GM19351 (cell line): ENCODE results near the gene FBF1.
"Not testable (repeated sequence)": the region's sequence is repeated elsewhere in the genome, so short reads cannot be mapped to it uniquely, and the experiment has no call there.

Source experiments
- ATAC-seq: cut with Tn5 transposase; IDR thresholded peaks from one replicate; pipeline ENCODE4 v1.9.1; 2021; ENCODE audit warnings: mild to moderate bottlenecking, moderate library complexity; ENCODE audit not compliant: unreplicated experiment

The FBF1 gene

GRCh38 chr17:75897160-75898019 lies 43.5 kb downstream of the FBF1 start:
- no peak for ATAC-seq

GRCh38 chr17:75896415-75897159 lies 44.3 kb downstream of the FBF1 start, which contains the start of gene TRIM65:
TSS of gene TRIM65 (minus strand) at chr17:75896951. CDS start at chr17:75896937, 14 bp downstream.
- peak; percentile 64 for ATAC-seq

DNA sequence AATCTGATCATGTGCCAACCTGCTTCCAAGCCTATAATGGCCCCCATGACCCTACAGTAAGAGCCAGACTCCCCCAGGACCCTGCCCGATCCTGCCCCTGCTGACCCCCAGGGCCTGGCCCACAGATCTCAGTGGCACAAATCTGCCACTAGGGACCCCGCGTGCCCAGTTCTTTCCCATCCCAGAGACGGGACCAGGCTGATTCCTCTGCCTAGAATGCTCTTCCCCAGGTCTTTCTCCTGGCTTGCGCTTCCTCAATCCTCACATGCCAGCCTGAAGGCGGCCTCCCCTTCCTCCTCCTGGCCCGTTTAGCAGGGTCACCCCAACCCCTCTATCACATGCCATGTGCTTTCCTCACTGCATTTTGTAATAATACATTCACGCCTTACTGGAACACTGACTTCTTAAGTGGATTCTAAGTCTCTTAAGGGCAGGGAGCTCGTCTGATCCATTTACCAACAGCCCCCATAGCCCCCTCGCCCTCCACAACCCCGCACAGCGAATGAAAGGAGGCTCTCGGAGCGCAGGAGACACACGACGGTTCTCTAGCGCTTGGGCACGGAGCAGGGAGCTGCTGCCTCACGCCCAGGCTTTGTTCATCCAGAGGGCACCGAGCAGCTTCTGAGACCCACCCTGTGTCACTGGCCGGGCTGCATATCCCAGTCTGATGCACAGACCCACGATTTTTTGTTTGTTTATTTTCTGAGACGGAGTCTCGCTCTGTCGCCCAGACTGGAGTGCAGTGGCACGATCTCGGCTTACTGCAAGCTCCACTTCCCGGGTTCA lies 45.3 kb downstream of the FBF1 start:
- ATAC-seq, result no peak

GRCh38 chr17:75894049-75894733 lies 46.7 kb downstream of the FBF1 start:
- no peak for ATAC-seq

GRCh38 chr17:75893305-75894048 lies 47.4 kb downstream of the FBF1 start:
- ATAC-seq, result no peak

DNA sequence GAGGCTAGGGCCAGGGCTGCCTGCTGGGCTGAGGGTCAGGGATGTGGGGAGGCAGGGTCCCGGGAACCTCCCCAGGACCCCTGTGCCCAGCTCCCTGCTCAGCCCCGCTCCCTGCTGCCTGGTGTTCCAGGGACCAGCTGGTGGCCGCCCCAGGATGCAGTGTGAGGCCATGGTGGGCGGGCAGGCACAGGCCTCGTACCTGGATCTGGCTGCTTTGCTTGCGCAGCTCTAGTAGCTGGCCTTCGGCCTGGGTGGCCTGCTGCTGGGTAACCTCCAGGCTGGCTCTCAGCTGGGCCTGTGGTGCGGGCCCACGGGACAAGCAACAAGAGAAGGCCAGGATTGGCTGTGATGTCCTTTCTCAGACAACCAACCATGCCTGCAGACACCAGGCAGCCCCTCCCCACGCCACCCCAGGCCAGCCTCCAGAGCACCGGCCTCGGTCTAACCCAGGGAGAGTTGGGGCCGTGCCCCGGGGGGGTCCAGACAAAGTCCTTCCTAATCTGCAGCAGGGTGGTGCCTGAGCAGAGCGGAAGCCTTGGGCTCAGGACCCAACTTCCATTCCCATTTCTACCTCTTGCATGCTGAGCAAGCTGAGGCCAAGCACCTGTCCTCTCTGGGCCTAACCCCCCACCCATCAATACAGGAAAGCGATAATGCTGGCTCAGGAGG lies 48.2 kb downstream of the FBF1 start:
- ATAC-seq, result no peak

- ATAC-seq, result no peak
Observed at GRCh38 chr17:75891605-75892555, 49.0 kb downstream of the FBF1 start.

DNA sequence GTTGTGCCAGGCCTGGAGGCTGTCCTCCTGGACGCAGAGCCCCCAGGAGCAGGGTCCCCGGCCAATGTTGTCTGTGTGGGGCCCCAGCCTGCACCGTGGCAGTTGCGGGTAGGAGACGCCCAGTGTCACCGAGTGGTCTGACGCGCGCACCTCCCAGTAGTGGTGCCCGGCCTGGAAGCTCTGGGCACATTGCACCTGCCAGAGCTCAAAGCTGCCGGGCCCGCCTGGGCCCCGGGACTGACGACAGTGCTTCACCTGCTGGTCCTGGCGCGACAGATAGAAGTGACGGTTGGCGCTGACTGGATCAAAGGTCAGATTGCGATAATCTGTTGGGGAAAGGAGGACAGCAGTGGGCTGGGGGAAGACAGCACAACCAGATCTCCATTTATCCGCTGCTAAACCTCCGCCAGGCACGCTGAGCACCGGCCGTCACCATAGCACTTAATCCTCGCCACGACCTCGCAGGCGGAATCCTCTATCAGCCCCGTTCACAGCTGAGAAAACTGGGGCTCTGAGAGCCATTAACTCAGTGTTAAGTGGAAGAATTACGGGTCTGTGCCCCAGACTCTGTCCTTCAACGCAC lies 49.7 kb downstream of the FBF1 start:
- ATAC-seq, result no peak

- ATAC-seq, result no peak
Observed at GRCh38 chr17:75889454-75889853, 51.4 kb downstream of the FBF1 start.

DNA sequence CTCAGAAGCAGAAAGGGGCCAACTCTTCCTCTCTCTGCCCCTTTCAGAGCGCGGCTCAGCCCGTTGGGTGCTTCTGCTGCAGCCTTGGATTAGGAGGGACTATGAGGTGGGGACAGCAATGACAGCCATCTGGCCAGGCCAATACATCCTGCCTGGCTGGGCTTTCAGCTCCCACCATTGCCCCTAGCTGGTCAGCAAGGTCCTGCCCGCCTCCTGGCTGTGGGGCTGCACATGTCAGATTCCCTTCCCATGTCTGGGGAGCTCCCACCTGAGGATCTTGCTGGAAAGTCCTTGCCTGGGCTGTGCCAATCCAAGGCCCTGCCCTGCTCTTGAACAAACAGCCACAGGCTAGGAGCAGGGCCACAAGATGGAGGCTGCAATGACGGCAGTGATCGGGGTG lies 52.4 kb downstream of the FBF1 start:
- ATAC-seq, result no peak

DNA sequence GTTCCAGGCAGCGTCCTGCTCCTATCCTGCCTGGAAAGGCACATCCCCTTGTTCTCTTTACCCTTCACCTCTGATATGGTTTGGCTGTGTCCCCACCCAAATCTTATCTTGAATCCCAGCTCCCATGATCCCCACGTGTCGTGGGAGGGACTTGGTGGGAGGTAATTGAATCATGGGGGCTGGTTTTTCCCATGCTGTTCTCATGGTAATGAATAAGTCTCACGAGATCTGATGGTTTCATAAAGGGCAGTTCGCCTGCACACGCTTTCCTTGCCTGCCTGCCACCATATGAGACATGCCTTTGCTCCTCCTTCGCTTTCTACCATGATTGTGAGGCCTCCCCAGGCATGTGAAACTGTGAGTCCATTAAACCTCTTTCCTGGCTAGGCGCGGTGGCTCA lies 55.0 kb downstream of the FBF1 start:
- not testable (repeated sequence) for ATAC-seq

DNA sequence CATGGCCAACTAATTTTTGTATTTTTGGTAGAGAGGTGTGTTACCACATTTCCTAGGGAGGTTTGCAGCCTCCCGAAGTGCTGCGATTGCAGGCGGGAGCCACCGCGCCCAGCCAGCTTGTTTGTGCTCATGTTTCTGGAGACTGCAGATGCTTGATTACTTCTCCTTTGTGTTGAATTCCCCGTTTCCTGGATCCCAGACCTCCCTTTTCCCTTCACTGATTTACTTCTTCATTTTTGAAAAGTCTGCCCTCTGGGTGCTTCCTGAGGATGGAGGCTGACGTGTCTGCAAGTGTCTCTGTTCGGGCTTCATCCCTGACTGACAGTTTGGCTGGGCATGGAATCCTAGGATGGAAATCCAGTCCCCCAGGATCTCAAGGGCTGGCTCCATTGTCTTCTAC lies 55.4 kb downstream of the FBF1 start:
- ATAC-seq, result no peak

GRCh38 chr17:75881678-75882454 lies 59.0 kb downstream of the FBF1 start:
- ATAC-seq, result no peak

DNA sequence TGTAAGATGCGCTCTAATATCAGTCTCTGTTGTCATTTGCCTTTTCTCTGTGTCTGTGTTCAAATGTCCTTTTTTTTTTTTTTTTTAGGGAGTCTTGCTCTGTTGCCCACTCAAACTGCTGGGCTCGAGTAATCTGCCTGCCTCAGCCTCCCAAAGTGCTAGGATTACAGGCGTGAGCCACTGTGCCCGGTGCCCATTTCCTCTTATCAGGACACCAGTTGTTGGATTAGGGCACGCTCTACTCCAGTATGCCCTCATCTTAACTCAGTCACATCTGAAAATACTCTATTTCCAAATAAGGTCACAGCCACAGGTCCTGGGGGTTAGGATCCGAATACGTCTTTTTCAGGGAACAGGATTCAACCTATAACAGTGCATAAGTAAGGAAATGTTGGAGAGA lies 60.6 kb downstream of the FBF1 start:
- no peak for ATAC-seq

DNA sequence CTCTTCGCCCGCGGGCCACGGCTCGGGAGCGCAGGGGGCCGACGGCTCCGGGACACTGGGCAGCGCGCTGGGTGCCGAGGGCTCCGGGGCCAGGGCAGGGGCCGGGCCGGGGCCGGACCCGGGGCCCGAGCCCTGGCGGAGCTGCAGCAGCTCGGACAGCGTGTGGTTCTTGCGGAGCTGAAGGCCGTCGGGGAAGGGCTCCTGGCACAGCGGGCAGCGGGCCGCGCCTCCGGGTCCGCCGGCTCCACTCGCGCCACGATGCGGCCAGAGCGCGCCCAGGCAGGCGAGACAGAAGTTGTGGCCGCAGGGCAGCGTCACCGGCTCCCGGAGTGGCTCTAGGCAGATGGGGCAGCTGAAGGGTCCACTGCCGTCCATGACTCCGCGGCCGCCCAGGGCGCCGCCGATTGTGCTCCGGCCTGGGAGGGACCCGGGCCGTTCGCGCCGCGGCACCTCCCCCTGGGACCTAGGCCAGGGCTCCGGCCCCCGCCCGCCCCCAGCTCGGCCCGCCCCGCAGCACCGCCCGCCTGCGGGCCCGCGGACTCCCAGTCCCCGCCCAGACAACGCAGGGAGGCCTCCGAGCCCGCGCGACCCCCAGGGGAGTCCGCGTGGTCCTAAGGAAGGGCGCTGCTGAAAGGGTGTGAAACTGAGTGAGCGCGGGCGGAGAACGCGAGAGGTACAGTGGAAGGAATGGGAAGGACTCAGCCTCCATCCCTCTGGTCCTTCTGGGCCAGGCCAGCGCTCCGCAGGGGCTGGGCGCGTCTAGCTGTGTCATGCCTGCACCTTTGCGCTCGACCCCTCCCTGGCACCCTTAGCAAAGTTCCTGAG lies 62.5 kb downstream of the FBF1 start, which contains the start of gene TRIM47:
TRIM47 (minus strand) TSS at position 408 of the 825 bp plus-strand sequence; CDS start at position 375, 33 bp downstream.
- no peak for ATAC-seq

GRCh38 chr17:75877752-75878173 lies 63.1 kb downstream of the FBF1 start:
- ATAC-seq, result peak; percentile 54
